ENCODE data around the gene ZCCHC7. TPM values are rescaled to one million over a fixed set of nuclear protein-coding genes. Genes with fewer than 3 reads are reported as not detected.

Gene ZCCHC7
- total and polyA plus RNA-seq, 2 of the 8 experiments (the other 6 are each of a cell fraction or from before 2014, with no cell fraction given): 12.2 to 27.5 TPM

Small RNAs within 50 kb of the gene (small RNA-seq; reads per million reads assigned to genes)
- gene AL512604.1 (ENCODE audit: insufficient read depth) (not detected), gene RF00019 (ENCODE audit: insufficient read depth) (not detected), gene RNU6-677P (ENCODE audit: insufficient read depth) (not detected)

Other genes with a start within 250 kb of the ZCCHC7 start
- 0.13 and 0.43 TPM in 2 replicates for gene PAX5, start 86.3 kb upstream of the ZCCHC7 start, total RNA-seq (2021; fragmentation: NEBNext Ultra II Directional; extraction: Animal tissue kit (Norgen Biotek cat#: 25700))
- 0.29 and 0.44 TPM in 2 replicates for gene PAX5, start 86.3 kb upstream of the ZCCHC7 start, polyA plus RNA-seq (2011; rRNA removed)